Mononuclear cell (primary cell): ENCODE measurements around the gene DYNLT4. TPM values are rescaled to one million over a fixed set of nuclear protein-coding genes. Genes with fewer than 3 reads are reported as not detected.
"Not testable (repeated sequence)": the region's sequence is repeated elsewhere in the genome, so short reads cannot be mapped to it uniquely, and the experiment has no call there.

ENCODE experiments used
- H3K27me3 ChIP-seq: 2 replicates; pipeline ENCODE4 v1.6.0; 2011; ENCODE audit warnings: low read length, control low read depth; ENCODE audit not compliant: insufficient read depth
- H3K4me1 ChIP-seq: 2 replicates; pipeline ENCODE4 v1.5.1; 2011; ENCODE audit warnings: mild to moderate bottlenecking, low read length, control low read depth; ENCODE audit not compliant: insufficient read depth
- H3K4me3 ChIP-seq: 2 replicates; pipeline ENCODE4 v1.5.1; 2011; ENCODE audit warnings: mild to moderate bottlenecking, low read length, moderate library complexity
- H3K9me3 ChIP-seq: 2 replicates; pipeline ENCODE4 v1.5.1; 2011; ENCODE audit warnings: low read depth, mild to moderate bottlenecking, control low read depth, low read length
- total RNA-seq: library from RNA; depleted of rRNA; stranded (reverse); fragments of >200 nt; gene quantifications from one replicate; pipeline ENCODE4 v1.2.3, GENCODE V29; 2012

Gene DYNLT4
- 4.6 TPM for total RNA-seq

GRCh38 chr1:44806704-44807363 lies at the start of gene DYNLT4:
Gene DYNLT4 (minus strand): TSS chr1:44807351. CDS start chr1:44806668, 683 bp downstream.
- Histone ChIP-seq H3K4me3 (no peak within 1 kb of the TSS), H3K27me3 (no peaks in the 10 kb centered on the region), H3K4me1 (peaks cover 79% of the 10 kb centered on the region), H3K9me3 (no peaks in the 10 kb centered on the region)

DNA sequence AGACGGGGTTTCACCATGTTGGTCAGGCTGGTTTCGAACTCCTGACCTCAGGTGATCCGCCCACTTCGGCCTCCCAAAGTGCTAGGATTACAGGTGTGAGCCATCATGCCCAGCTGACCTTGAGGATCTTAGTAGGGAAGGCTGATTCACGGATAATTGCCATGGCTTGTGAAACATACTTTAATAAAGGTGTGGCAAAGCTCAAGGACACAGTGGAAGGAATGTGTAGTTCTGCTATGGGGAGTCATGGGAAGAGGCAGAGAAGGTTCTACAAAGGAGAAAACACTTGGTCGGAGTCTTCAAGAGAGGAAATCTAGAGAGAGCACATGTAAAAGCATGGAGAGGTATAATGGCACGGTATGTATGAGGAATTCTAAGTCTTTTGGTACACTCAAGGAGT lies 48.6 kb upstream of the DYNLT4 start:
- H3K27me3 ChIP-seq: no peaks in the 10 kb centered on the region
- H3K9me3 ChIP-seq: no peaks in the 10 kb centered on the region
- H3K4me1 ChIP-seq: peaks cover 12% of the 10 kb centered on the region
- no peak overlapping the region for H3K4me3 ChIP-seq

DNA sequence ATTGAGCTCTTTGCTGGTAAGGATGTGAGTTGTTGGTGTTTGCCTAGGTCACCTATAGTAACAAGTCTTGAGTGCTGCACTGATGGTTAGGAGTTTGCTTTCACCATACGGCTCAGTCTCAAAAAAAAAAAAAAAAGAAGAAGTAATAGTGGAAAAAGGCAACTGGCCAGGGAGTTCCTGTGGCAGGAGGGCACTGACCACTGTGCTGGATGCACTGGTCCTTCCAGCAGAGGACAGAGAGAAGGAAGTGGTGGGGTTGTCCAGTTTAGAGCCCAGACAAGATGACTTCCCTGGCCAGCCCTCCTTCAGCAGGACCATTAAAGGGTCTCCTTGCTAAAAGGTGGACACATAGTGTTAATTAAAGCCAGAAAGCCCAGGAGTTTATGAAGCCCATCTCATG lies 47.8 kb upstream of the DYNLT4 start:
- H3K27me3 ChIP-seq: no peaks in the 10 kb centered on the region
- no peak overlapping the region for H3K4me3 ChIP-seq
- H3K4me1 ChIP-seq: peaks cover 4% of the 10 kb centered on the region
- H3K9me3 ChIP-seq: no peaks in the 10 kb centered on the region

GRCh38 chr1:44853201-44853600 lies 46.0 kb upstream of the DYNLT4 start:
- Histone ChIP-seq H3K9me3 (no peaks in the 10 kb centered on the region), H3K27me3 (no peaks in the 10 kb centered on the region), H3K4me1 (no peaks in the 10 kb centered on the region), H3K4me3 (no peak overlapping the region)

- Histone ChIP-seq H3K27me3 (no peaks in the 10 kb centered on the region), H3K4me3 (no peak overlapping the region)
These were observed 44.2 kb upstream of the DYNLT4 start for GRCh38 chr1:44851308-44851707.

DNA sequence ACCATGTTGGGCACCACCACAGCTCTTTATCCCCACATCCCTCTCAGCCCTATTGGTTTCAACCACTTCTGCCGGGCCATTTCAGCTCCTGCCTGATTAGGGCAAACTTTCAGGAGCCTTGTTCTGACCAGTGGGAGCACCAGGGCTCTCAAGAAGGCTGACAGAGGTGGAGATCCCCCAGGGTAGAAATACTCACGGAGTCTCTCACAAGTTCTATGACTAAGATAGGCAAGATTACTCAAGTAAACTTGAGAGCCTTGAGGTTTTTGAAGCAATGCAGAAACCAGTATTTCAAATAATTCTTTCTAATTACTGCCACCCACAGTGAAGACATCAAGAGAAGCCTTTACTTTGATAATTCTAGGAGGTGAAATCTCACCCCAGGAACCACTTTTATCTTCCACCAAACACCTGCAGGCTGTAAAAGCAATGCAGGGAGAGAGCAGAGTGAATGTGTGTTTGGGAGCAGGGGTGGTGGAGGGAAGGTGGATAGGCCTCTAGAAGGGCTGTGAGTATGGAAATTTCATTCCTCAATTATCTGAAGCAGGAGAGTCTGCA lies 42.5 kb upstream of the DYNLT4 start:
- Histone ChIP-seq H3K27me3 (no peaks in the 10 kb centered on the region), H3K9me3 (no peaks in the 10 kb centered on the region), H3K4me3 (no peak overlapping the region), H3K4me1 (no peaks in the 10 kb centered on the region)

More at GRCh38 chr1:44851308-44851707, 44.2 kb upstream of the DYNLT4 start:
- Histone ChIP-seq H3K4me1 (no peaks in the 10 kb centered on the region), H3K9me3 (no peaks in the 10 kb centered on the region)

DNA sequence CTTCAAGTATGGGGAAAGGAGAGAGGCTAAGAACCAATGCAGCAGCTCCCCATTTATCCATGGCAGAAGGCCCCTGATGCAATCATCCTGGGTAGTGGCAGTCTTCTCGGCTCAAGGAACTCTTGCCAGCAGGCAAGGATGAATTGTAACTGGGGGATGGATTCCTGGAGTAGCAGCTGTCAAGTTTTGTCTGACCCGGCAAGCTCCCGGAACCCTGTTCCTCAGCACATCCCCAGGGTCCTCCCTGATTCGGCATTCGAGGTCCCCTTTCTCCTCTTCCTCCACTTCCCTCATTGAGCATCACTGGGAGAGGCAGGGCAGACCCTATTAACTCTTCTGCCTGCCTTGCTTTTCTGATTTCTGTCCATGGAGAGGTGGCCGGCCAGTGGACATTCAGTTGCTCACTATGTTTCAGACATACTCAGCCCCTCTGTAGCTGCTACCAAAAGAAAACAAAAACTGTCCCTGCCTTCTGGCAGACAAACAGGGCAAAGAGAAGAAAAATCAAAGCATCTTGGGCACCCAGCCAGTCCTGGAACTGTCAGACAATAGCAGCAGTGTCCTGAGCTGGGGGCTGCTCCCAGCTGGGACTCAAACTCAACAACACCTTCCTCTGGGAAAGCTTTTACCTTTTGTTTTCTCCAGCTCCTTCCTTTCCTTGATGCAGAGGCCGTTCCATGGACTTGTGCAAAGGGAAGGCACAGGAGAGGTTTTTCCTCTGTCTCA lies 41.5 kb upstream of the DYNLT4 start:
- Histone ChIP-seq H3K27me3 (no peaks in the 10 kb centered on the region), H3K9me3 (no peaks in the 10 kb centered on the region), H3K4me1 (no peaks in the 10 kb centered on the region), H3K4me3 (no peak overlapping the region)

GRCh38 chr1:44847845-44848244 lies 40.7 kb upstream of the DYNLT4 start:
- Histone ChIP-seq H3K4me3 (no peak overlapping the region), H3K9me3 (no peaks in the 10 kb centered on the region), H3K27me3 (peaks cover 1% of the 10 kb centered on the region), H3K4me1 (peaks cover 6% of the 10 kb centered on the region)

- H3K27me3 ChIP-seq: peaks cover 6% of the 10 kb centered on the region
- H3K4me1 ChIP-seq: peaks cover 10% of the 10 kb centered on the region
- no peaks in the 10 kb centered on the region for H3K9me3 ChIP-seq
- no peak overlapping the region for H3K4me3 ChIP-seq
These were observed 39.8 kb upstream of the DYNLT4 start for GRCh38 chr1:44846985-44847384.

DNA sequence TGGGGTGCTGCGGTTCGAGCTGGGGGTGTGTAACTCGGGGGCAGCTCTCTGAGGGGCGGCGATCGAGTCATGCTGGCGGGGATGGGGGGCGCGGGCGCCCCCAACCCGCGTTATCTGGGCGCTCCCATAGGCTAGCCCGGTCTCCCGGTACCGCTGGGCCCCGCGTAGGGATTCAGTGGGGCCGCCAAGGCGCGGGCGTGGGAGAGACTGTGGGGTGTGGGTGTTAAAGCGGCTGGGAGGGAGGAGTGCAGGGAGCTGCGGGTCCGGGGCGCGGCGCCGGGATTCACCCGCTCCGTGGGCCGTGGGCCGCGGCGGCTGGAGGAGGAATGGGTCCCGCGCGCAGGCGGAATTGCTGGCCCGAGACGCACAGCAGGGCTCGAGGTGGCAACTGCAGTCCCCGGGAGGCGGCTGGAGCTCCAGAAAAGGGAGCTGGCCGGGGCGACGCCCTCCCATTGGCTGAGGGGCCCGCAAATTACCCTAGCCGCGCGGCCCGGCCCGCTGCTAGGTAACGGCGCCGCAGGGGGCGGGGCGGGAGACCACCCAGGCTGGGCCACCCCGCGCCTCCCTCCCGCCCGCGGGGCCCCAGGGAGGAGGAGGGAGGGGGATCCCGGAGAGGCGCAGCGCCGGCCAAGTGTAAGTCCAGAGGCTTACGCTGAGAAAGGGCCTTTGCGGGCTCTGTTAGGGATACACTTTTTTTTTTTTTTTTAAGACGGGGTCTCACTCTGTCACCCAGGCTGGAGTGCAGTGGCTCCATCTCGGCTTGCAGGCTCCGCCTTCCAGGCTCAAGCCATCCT lies 35.9 kb upstream of the DYNLT4 start, which contains the start of gene PTCH2:
TSS of gene PTCH2 (minus strand) at position 392 of the 794 bp plus-strand sequence. CDS start at position 71, 321 bp downstream.
- Histone ChIP-seq H3K9me3 (no peaks in the 10 kb centered on the region), H3K4me1 (peaks cover 10% of the 10 kb centered on the region), H3K27me3 (peaks cover 9% of the 10 kb centered on the region), H3K4me3 (no peak within 1 kb of the TSS)

- peaks cover 10% of the 10 kb centered on the region for H3K4me1 ChIP-seq
- H3K4me3 ChIP-seq: no peak overlapping the region
- H3K27me3 ChIP-seq: peaks cover 9% of the 10 kb centered on the region
- H3K9me3 ChIP-seq: no peaks in the 10 kb centered on the region
These were observed 35.3 kb upstream of the DYNLT4 start for GRCh38 chr1:44842486-44842861.

- Histone ChIP-seq H3K4me1 (peaks cover 18% of the 10 kb centered on the region), H3K27me3 (peaks cover 9% of the 10 kb centered on the region), H3K9me3 (no peaks in the 10 kb centered on the region), H3K4me3 (no peak overlapping the region)
These were observed 32.4 kb upstream of the DYNLT4 start for GRCh38 chr1:44839576-44839975.

- not testable (repeated sequence) for H3K27me3 ChIP-seq, H3K9me3 ChIP-seq, H3K4me3 ChIP-seq
- peaks cover 29% of the 10 kb centered on the region for H3K4me1 ChIP-seq
These were observed 31.1 kb upstream of the DYNLT4 start for GRCh38 chr1:44838294-44838693.

DNA sequence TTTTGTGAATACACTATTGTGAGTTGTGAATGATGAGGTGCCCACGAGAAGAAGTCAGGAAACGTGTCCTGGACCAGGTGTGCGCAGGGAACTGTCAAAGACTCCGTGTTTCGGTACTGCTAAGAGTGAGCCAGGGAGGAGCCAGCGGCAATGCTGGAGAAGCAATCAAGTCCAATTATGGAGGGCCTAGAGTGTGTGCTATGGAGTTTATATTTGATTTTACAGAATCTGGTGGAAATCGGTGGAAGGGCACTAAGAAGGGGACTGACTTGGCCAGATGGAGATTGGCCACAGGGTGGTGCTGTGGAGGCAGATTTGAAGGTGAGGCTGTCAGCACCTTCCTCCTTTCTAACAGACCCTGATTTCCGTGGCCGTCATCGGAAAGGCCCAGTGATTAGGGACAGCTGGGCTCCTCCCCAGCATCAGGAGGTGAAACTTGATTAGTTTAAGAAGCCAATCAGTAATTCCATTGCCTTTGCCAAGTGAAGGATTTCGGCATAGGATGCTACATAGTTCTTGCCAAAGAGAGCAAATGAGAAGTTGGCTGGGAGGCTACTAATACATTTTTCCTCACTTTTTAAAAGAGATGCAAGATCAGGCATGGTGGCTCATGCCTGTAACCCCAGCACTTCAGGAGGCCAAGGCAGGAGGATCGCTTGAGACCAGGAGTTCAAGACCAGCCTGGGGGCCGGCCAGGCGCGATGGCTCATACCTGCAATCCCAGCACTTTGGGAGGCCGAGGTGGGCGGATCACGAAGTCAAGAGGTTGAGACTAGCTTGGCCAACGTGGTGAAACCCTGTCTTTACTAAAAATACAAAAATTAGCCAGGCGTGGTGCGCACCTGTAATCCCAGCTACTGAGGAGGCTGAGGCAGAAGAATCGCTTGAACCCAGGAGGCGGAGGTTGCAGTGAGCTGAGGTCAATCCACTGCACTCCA lies 28.9 kb upstream of the DYNLT4 start:
- Histone ChIP-seq H3K4me1 (peaks cover 21% of the 10 kb centered on the region), H3K9me3 (no peaks in the 10 kb centered on the region), H3K4me3 (no peak overlapping the region), H3K27me3 (no peaks in the 10 kb centered on the region)
